Heart left ventricle (tissue), 16 donors: Measurements from ENCODE around the gene HOXC10. TPM values are rescaled to one million over a fixed set of nuclear protein-coding genes. Genes with fewer than 3 reads are reported as not detected.

Source experiments
- ATAC-seq, 4 donors: fragments of 200-7000 bp; cut with Tn5 transposase; one replicate each; pipeline ENCODE4 v1.9.1; 2020 to 2022; ENCODE audit warnings: moderate library complexity in 4 of 4, mild to moderate bottlenecking in 3 of 4, moderate number of reproducible peaks in 1 of 4
- DNase-seq, 5 donors: peaks; one replicate each; pipeline ENCODE4 v3.0.0-alpha.2; 2020
- H3K27ac ChIP-seq, 12 donors: fragments of 200-600 bp; sonication (generic) in 4 of 12; one replicate each; pipeline versions ENCODE4 v1.5.0 to v1.8.0; 2016 to 2022; ENCODE audit warnings: mild to moderate bottlenecking in 2 of 12
- H3K27me3 ChIP-seq, 9 donors: fragments of 200-600 bp; sonication (generic) in 2 of 9; one replicate each; pipeline versions ENCODE4 v1.5.1 to v1.8.0; 2016 to 2022; ENCODE audit warnings: mild to moderate bottlenecking in 3 of 9
- H3K36me3 ChIP-seq, 9 donors: fragments of 200-600 bp; sonication (generic) in 2 of 9; one replicate each; pipeline versions ENCODE4 v1.5.0 to v1.8.0; 2018 to 2022; ENCODE audit warnings: mild to moderate bottlenecking in 2 of 9
- H3K4me1 ChIP-seq, 12 donors: fragments of 200-600 bp; sonication (generic) in 4 of 12; one replicate each; pipeline versions ENCODE4 v1.5.0 to v1.8.0; 2016 to 2022; ENCODE audit warnings: mild to moderate bottlenecking in 3 of 12
- H3K4me3 ChIP-seq, 12 donors: fragments of 200-600 bp; sonication (generic) in 4 of 12; one replicate each; pipeline versions ENCODE4 v1.5.0 to v1.8.0; 2017 to 2022; ENCODE audit warnings: mild to moderate bottlenecking in 9 of 12, moderate library complexity in 4 of 12
- H3K9me3 ChIP-seq, 12 donors: fragments of 200-600 bp; sonication (generic) in 4 of 12; one replicate each; pipeline versions ENCODE4 v1.5.0 to v1.8.0; 2016 to 2022; ENCODE audit warnings: mild to moderate bottlenecking in 1 of 12
- POLR2A ChIP-seq, 2 donors: fragments of 450-650 bp; IDR thresholded peaks; one replicate each; pipeline ENCODE4 v1.6.1; 2017; ENCODE audit warnings: antibody characterized with exemption in 2 of 2, mild to moderate bottlenecking in 2 of 2, moderate library complexity in 2 of 2
- whole genome bisulfite sequencing, 4 donors: extraction: QIAGEN DNeasy Blood & Tissue Kit in 2 of 4; methylation state at CpG; one replicate each; pipeline versions ENCODE4 v1.1.5 to v1.1.7; 2013 to 2018; 5-methylcytosine and 5-hydroxymethylcytosine counted together
- intact Hi-C, 10 donors: fragments of 100-400 bp; cut with DNase I; formaldehyde crosslinking; loops; one replicate each; pipeline versions ENCODE4 v1.11.1 to v1.14.2; 2022
- polyA plus RNA-seq, 2 donors: library from polyadenylated mRNA; stranded (reverse); fragments of 200-250 nt; gene quantifications; one replicate each; pipeline ENCODE4 v1.2.3, GENCODE V29; 2013
- total RNA-seq, 9 donors: library from RNA; depleted of rRNA in 2 of 9; stranded (reverse); fragments of >200 nt in 2 of 9; fragmentation: NEBNext Ultra II Directional in 3 of 9; extraction: Animal tissue kit (Norgen Biotek cat#: 25700) in 3 of 9; gene quantifications; one replicate each; pipeline versions ENCODE4 v1.1.0 to v1.2.4, GENCODE V29; 2016 to 2023
- TF ChIP-seq, protein P1 (sequence below), 12 donors: fragments of 200-600 bp; sonication (generic) in 4 of 12; IDR thresholded peaks; one replicate each; pipeline versions ENCODE4 v1.5.0 to v1.8.0; 2018 to 2022; ENCODE audit warnings: antibody characterized with exemption in 12 of 12, mild to moderate bottlenecking in 5 of 12
- donor health status: ischemic (EF 13 %, LVEDD 7.1; RV severe dilation, severe dysfunction).
- donor health status: healthy with polysubstance abuse.
- donor health status: DM: no; HTN: yes; CAD: no.
- donor health status: DM: no; HTN: no; CAD: no.
- donor health status: ischemic (EF 25% LVEDD 6.9; RV normal size, moderate dysfunction).
- donor health status: ischemic (EF 25% LVEDD 5.7; RV mildly dilated, moderate dysfunction).
- donor health status: healthy.
- donor health status: DM: yes; HTN: yes; CAD: no.
- donor health status: ischemic (EF 35%, LVEDD 5.7; RV mildly dilated, moderate dysfunction).
- donor health status: nonischemic (EF 11% LVEDD 7.7; RV severe dilation, severe dysfunction).
- donor health status: DM: yes; HTN: yes; CAD: no.
- donor health status: PGD.
- donor health status: ischemic (EF 29% LVEDD 5.4; RV normal size, mild dysfunction).
- donor health status: nonischemic (EF 23%, LVEDD 6.1; RV moderate dilation, normal function).

HOXC10 gene
- total and polyA plus RNA-seq, 11 donors = not detected

DNA sequence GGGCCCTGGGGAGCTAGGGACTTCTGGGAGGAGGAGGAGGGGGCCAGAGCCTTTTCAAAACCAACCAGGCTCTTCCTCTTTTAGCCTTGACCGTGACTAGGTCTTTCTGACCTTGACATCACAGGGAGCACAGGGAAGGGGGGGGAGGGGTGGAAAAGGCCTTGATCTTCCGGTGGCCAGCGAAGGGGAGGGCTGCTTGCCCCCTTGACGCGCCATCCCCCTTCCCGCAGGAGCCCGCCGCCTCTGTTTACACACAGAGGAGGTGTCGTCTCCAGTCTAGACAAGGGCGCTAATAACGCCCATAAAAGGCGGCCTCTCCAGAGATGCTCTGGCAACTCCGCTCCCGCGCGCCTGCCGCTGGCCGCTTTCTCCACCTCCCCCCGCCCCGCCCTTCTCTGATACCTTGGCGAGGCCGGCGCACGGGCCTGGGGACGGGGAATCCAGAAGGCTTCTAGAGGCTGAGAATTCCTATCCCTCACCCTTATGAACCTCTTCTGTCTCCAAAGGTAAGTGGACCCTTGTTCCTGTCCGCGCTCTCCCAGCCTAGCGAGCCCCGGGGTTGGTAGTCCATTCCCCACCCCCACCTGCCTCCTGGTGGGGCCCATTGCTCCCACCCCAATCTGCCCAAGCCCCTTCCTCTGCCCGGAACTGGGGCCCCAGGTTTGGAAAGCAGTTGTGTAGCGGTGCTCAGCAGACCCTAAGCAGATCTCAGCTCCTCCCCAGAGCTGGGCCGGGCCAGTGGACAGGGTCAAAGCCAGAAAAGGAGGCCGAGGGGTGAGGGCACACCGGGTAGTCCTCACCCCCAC lies 35.1 kb upstream of the HOXC10 start:
- no peak for TF ChIP-seq POLR2A (IDR thresholded peaks at IDR 0.05)
- TF ChIP-seq, protein P1, sequence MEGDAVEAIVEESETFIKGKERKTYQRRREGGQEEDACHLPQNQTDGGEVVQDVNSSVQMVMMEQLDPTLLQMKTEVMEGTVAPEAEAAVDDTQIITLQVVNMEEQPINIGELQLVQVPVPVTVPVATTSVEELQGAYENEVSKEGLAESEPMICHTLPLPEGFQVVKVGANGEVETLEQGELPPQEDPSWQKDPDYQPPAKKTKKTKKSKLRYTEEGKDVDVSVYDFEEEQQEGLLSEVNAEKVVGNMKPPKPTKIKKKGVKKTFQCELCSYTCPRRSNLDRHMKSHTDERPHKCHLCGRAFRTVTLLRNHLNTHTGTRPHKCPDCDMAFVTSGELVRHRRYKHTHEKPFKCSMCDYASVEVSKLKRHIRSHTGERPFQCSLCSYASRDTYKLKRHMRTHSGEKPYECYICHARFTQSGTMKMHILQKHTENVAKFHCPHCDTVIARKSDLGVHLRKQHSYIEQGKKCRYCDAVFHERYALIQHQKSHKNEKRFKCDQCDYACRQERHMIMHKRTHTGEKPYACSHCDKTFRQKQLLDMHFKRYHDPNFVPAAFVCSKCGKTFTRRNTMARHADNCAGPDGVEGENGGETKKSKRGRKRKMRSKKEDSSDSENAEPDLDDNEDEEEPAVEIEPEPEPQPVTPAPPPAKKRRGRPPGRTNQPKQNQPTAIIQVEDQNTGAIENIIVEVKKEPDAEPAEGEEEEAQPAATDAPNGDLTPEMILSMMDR (IDR thresholded peaks at IDR 0.05) = no peak
- Histone ChIP-seq H3K27ac (no peak overlapping the region), H3K4me1 (peaks cover 0 to 13% (median 5%) of the 10 kb centered on the region in 12 donors), H3K36me3 (no peaks in the 10 kb centered on the region), H3K9me3 (no peaks in the 10 kb centered on the region), H3K4me3 (no peak overlapping the region), H3K27me3 (peaks cover 79 to 100% (median 98%) of the 10 kb centered on the region in 9 donors)
- WGBS, 4 donors = 3 to 5% (median 4%) methylated on average over 33 to 34 of the region's 34 CpGs
- intact Hi-C loops = no loop called here
- no peak for DNase-seq
- ATAC-seq = no peak

DNA sequence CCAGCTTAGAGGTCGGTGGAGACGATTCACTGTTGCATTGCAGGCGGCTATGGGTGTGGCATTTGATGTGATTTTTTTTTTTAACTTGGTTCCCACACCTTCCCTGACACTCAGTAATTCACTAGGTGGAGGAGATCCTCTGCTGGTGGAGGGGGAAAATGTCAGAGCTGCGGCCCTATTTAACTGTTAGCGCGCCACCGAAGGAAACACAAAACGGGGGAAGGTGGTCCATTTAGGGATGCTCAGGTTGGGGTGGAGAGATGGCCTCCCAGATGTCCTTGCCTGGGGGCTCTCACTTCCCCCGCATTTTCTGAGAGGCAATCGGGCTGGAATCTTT lies 34.5 kb upstream of the HOXC10 start:
- no peak overlapping the region for H3K27ac ChIP-seq
- no peaks in the 10 kb centered on the region for H3K9me3 ChIP-seq
- WGBS, 4 donors = 5 to 14% (median 6%) methylated on average over 9 to 10 of the region's 10 CpGs
- DNase-seq = no peak
- no peak overlapping the region for H3K4me3 ChIP-seq
- intact Hi-C loops = no loop called here
- peaks cover 79 to 100% (median 98%) of the 10 kb centered on the region in 9 donors for H3K27me3 ChIP-seq
- H3K36me3 ChIP-seq = no peaks in the 10 kb centered on the region
- ATAC-seq = no peak
- H3K4me1 ChIP-seq = peaks cover 0 to 18% (median 5%) of the 10 kb centered on the region in 12 donors
- no peak for TF ChIP-seq POLR2A (IDR thresholded peaks at IDR 0.05)
- TF ChIP-seq, protein P1 (IDR thresholded peaks at IDR 0.05) = no peak

DNA sequence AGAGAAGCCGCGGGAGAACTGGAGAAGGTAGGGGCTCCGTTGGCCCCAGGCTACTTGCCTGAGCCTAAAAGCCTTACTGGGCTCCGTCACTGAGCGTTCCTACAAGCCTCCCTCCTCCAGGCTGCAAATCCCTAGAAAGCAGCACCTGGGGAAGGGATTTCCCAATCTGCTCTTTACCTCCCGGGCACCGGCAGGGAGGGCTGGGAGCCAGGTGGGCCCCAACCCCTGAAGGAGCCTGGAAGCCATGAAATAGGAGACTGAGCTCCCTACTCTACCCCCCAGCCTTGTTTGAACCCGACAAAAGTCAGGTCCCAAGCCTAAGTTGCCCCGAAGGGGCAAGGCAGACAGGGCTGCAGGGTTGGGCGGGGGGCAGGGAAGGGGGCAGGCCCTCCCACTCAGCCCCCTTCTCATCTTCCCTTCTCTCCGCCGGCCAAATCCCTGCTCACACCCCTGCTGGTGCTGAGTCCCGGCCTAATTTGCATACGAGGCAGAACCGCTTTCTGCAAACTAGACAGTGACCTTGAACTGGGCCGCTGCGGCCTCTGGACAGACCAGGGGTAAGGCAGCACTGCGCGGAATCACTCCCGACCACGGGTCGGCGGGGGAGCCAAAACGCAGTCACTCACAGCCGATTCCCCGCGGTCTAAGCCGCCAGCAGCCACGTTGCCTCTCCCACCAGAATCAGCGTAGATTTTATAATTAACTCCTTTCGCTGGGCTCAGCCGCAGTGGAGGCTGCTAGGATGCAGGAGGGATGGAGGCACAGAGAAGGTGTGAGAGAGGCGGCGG lies 34.0 kb upstream of the HOXC10 start:
- no peak for ATAC-seq
- no peak for DNase-seq
- peaks cover 0 to 18% (median 5%) of the 10 kb centered on the region in 12 donors for H3K4me1 ChIP-seq
- peaks cover 76 to 100% (median 98%) of the 10 kb centered on the region in 9 donors for H3K27me3 ChIP-seq
- no peak overlapping the region for H3K4me3 ChIP-seq
- no peak overlapping the region for H3K27ac ChIP-seq
- no peaks in the 10 kb centered on the region for H3K9me3 ChIP-seq
- TF ChIP-seq, protein P1 (IDR thresholded peaks at IDR 0.05) = no peak
- no peak for TF ChIP-seq POLR2A (IDR thresholded peaks at IDR 0.05)
- 3 to 4% (median 3%) methylated on average over 27 to 34 of the region's 34 CpGs for WGBS, 4 donors
- no peaks in the 10 kb centered on the region for H3K36me3 ChIP-seq
- intact Hi-C loops = no loop called here
